Measurements from ENCODE around the gene MAP7D3.

MAP7D3 gene

DNA sequence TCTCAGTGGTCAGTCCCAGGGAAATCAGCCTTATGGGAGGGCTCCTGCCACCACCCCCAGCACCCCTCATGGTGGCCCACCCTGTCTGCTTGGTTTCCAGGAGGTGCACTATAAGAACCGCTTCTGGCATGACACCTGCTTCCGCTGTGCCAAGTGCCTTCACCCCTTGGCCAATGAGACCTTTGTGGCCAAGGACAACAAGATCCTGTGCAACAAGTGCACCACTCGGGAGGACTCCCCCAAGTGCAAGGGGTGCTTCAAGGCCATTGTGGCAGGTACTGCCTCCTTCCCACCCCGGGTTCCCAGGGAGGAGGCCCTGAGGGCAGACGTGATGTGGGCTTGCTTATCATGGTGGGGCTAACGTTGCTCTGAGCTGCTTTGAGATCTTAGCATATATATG, 44.3 kb downstream of the MAP7D3 start:
- DNase-seq (ENCODE audit: low read depth in 2 of 2) = no peak

DNA sequence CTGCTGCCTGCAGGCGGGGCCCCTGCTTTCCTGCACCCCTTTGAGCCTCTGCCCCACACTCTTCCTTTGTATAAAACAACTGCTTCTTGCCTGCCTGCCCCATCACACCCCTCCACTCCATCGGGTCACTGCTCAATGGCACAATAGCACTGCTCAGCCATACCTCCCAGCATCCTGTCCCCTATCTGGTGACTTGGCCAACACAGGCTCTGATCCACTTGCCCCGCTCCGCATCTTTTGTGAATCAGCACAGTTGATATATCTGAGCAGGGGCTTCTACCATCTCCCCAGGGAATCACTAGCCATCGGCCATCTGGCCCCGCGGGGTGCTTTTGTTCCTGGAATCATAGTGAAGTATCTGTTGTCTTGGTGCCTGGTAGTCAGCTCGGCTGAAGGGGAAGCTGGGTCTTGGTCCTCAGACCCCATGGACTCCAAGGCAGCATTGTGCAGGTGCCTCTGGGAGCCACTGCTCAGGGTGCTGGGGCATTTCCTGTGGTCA, 45.3 kb downstream of the MAP7D3 start:
- DNase-seq (ENCODE audit: low read depth in 2 of 2) = no peak

DNA sequence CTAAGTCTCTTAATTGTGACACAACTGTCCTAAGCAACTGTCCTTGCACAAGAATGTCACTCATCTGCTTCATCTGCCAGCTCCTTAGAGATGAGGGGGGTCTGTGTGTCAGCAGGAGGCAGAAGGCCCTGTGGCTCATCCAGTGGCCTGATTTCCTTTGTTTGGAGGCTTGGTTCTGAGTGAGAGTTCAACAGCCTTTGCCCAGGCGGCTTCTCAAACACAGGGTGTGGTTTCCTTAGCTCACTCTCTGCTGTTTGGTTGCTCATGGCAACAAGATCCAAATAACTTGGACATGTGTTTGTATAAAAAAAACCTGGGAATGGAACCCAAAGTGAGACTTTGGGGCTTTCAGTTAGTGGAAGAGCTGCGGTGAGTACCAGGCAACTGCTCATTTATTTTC, 46.6 kb downstream of the MAP7D3 start:
- DNase-seq (ENCODE audit: low read depth in 2 of 2) = no peak

DNA sequence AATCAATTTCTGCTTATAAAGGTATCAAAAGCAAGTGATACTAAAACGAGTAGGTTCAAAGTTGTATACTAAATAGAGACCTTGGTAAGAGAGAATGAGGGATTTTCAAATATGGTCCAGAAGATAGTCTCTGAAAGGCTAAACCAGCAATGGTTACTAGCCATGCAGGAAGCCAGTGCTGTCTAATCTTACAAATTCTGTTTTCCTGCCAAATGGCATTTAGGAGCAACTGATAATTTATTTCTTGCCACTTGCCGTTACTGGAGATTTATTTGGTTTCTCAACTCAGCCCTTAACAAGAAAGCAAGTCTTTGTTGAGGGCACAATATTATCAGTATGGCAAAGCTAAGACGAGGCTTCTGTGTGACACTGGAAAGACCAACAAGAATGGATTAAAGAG, 47.2 kb downstream of the MAP7D3 start:
- no peak for DNase-seq (ENCODE audit: low read depth in 2 of 2)

DNA sequence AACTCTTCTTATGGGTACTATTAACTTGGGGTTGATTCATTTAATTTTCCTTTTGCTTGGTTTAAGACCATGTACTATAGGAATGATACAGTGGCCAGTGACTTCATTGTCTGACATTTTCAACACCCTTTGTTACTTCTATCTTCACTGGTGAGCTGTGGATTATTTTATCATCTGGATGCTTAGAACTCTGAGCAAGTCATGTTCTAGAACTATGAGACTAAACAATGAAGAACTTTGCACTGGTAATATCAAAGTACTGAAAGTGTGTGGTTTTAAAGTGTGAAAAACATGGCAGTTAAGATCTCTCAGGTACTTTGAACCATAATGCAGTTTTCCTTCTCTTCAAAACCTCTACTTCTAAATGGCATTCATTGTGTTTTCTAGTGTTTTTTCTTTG, 47.8 kb downstream of the MAP7D3 start:
- no peak for DNase-seq (ENCODE audit: low read depth in 2 of 2)

GRCh38 chrX:136202889-136203288, 48.3 kb downstream of the MAP7D3 start:
- DNase-seq (ENCODE audit: low read depth in 2 of 2) = no peak

GRCh38 chrX:136201601-136202000, 49.6 kb downstream of the MAP7D3 start:
- DNase-seq (ENCODE audit: low read depth in 2 of 2) = no peak

DNA sequence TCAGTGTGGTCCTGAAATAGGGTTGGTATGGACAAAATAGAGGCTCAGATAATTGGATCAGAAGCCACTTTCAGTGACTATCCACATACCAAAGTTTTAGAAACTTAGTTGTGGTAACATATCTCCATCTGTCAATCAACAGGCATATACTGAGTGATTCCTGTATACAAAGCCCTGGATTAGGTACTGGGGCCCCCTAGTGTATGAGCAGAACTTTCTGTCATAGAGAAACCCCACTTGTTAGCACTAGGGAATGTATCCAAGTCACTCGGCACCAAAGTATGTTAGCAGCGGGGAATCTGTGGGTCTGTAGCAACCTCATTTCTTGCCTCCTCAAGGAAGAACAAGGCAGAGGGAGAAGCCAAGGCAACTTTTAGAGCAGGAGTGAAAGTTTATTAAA, 50.7 kb downstream of the MAP7D3 start:
- DNase-seq (ENCODE audit: low read depth in 2 of 2) = no peak

DNA sequence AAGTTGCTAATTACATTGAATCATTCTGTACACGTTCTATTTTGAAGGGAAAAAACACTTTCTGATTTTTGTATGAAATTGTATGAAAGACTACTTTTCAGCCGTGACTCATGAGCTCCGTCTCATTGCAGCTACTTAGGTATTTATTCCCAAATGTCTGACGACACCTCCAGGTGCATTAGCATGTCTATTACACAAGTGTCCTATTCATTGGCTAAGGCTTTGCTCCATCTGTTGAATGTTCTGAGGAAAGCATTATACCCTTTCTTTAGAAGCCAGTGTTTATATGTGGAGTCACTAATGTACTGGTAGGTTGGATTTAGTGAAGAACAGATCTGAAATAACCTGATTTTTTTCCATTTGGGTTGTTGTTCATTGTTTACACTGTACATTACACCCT, 51.8 kb downstream of the MAP7D3 start:
- no peak for DNase-seq (ENCODE audit: low read depth in 2 of 2)

DNA sequence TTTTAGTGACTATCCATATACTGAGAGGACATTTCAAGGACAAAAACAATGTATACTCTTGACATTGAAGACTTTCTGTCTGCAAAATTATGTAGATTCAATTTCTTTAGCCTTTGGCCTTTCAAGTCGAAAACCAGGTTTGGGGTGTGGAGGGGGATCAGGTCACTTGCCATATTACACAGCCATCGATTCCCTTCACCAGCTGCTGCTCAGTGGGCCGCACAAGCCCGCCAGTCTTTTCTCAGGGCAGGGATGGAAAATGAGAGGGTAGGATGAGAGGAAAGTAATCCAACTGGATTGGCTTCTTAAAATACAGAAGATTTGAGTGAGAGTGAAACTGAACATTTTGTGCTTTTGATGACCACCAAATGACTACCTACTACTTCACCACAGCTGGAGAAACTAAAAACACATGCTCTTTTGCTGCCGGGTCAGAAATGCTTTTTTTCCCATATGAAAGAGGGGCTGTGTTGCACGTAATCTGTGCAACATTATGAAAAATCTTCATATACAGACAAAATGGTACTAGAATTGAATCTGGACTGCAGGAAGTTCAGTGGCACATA, 52.4 kb downstream of the MAP7D3 start:
- DNase-seq (ENCODE audit: low read depth in 2 of 2) = no peak

DNA sequence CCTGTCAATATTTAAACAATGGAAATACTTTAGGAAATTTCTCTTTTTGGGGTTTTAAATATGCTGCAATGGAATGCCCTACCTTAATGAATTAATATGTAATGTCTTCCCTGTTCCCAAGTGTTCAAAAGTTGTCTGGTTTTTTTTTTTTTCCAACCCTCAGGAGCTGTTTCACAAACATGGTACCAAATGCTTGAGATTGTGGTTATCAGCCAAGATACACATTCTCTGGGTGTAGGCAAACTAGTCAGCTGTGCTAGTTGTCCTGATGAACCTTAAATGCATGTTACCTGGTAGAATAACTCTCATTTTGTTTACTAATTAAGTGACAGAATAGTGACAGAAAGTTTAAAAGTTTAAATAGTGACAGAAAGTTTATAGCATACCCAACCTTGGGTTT, 53.2 kb downstream of the MAP7D3 start:
- no peak for DNase-seq (ENCODE audit: low read depth in 2 of 2)

GRCh38 chrX:136196691-136197155, 54.5 kb downstream of the MAP7D3 start:
- DNase-seq (ENCODE audit: low read depth in 2 of 2) = no peak

DNA sequence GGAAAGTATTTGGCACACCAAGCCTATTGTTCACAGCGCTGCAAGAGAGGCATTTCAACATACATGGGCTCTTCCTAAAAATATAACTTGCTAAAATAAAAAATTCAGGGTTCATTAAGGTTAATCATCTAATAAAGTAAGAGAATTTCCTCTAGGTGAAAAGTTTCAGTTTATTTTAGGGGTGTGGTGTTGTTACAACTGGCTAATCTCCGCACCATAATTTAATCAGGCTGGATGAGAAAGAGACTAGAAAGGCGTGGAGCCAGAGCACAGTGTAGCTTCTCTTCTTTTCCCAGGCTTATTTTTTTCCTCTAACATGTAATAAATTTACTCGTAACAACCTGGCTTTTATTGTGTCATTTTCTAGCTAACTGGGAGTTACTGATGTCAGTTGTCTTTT, 56.0 kb downstream of the MAP7D3 start:
- DNase-seq (ENCODE audit: low read depth in 2 of 2) = no peak

- no peak for DNase-seq (ENCODE audit: low read depth in 2 of 2)
Observed at GRCh38 chrX:136194536-136194935, 56.7 kb downstream of the MAP7D3 start.

DNA sequence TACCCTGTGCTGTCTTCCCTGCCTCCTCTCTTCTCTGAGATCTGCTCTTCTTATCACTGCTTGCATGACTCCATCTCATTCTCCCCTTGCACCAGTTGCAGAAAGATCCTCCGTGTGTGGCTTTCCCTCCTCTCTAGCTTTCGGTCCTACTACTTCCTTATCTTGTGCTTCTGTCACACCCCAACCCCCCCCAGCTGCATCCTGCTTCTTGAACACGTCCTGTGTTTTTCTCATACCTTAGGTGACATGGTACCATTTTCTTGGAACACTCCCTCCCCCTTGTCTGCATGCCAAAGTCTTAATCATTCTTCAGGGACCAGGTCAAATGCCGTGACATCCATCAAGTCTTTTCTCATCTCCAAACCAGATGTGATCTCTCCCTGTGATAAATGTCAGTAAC, 57.4 kb downstream of the MAP7D3 start:
- no peak for DNase-seq (ENCODE audit: low read depth in 2 of 2)

- no peak for DNase-seq (ENCODE audit: low read depth in 2 of 2)
Observed at GRCh38 chrX:136192839-136193414, 58.3 kb downstream of the MAP7D3 start.

DNA sequence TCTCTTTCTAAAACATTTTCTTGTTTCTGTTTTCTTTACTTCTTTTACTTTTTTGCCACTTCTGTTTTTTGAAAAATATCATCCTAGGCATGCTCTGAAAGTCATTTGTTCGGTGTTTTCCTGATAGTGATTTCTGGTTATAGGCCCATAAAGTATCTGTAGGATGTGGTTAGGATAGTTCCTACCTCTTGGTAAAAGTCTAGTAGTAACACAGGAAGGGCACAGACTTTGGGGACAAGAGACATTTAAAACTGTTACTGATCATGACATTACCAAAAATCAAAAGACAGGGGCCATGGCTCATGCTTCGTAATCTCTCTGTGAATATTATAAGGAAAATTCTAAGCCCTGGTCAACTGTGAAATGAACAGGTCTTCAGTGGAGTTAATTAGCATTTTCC, 59.1 kb downstream of the MAP7D3 start:
- DNase-seq (ENCODE audit: low read depth in 2 of 2) = no peak

DNA sequence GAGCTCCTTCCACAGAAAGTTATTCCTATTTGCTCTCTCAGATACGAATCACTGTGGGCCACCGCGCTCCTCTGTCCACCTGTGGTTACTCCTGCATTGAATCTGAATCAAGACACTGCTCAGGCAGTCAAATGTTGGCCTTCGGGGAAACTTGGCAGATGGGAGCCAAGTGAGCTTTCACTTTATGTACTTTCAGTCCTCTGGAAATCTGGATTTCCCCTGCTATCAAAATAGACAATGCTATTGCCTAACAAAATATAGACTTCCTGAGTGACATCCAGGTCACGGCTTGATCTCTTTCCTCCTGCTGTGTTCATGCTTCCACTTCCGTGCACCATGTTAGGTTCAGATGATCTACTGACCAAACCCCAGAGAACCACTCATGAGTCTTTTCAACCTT, 60.0 kb downstream of the MAP7D3 start:
- no peak for DNase-seq (ENCODE audit: low read depth in 2 of 2)

- DNase-seq (ENCODE audit: low read depth in 2 of 2) = no peak
Observed at GRCh38 chrX:136190038-136190713, 61.0 kb downstream of the MAP7D3 start.

GRCh38 chrX:136189222-136189621, 62.0 kb downstream of the MAP7D3 start:
- no peak for DNase-seq (ENCODE audit: low read depth in 2 of 2)

- no peak for DNase-seq (ENCODE audit: low read depth in 2 of 2)
Observed at GRCh38 chrX:136186023-136186413, 65.2 kb downstream of the MAP7D3 start.

DNA sequence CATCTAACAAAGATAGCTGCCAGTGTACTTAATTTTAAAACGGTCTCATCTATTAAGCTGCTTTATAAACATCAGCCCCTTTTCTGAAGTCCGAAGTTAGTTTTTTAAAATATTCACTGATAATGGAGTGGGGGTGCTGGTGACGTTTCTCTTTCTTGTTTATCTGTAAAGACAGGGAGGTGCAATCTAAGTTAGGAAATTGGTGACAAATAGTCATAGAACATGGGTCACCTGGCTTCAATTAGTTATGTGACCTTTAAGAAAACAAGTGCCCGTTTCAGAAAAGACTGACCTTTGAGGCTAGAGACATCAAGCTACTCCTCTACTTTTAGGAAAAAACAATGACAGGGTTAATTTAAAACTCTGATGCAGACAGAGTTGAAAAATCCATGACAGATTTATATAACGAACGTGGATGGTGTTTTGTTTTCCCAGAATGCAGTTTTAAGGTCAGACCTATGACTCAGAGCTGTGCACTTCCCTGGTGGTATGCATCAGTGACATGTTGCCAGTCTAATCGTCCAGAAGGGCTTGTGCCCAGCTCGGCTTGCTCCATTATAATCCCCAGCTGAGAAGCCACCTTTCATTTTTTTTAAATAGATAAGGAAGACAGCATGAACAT, 65.7 kb downstream of the MAP7D3 start:
- DNase-seq (ENCODE audit: low read depth in 2 of 2) = no peak

DNA sequence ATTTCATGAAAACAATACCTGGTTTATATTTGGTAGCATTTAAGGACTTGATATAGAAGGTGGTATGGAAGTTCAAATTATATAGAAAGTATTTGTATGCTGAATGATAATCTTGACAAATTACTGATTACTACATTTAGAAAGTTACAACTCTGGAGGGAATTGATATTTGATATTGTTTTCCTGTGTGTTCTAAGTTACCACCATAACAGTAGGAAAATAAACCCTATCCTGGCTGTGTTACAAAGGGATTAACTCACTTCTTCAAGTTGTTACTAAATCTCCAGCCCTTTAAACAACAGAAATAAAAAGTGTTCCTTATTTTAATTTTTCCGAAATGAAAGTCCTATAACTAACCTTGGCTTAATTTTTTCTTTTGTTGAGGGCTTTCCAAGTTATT, 67.3 kb downstream of the MAP7D3 start:
- no peak for DNase-seq (ENCODE audit: low read depth in 2 of 2)

Data from stimulated activated CD8-positive, alpha-beta memory T cell treated with anti-CD3 and anti-CD28 coated beads, Interleukin-15, amount 100 ng/mL, for 48 hours (primary cell).